SK-N-SH (cell line): ENCODE results near the gene STK25. TPM values are rescaled to one million over a fixed set of nuclear protein-coding genes. Genes with fewer than 3 reads are reported as not detected.
"Not testable (repeated sequence)": the region's sequence is repeated elsewhere in the genome, so short reads cannot be mapped to it uniquely, and the experiment has no call there.

Experiments used
- CTCF ChIA-PET: fragments of 300-600, 350-600 bp; formaldehyde crosslinking; extraction: SDS; loops from one replicate; lab custom pipeline; 2021; lab: Yijun Ruan, JAX
- POLR2A ChIA-PET: fragments of 350-600 bp; sonication (Branson Sonifier 250); formaldehyde crosslinking; extraction: SDS; loops from one replicate; lab custom pipeline; 2020; ENCODE audit warnings: antibody characterized with exemption, inconsistent platforms; lab: Yijun Ruan, JAX
- DNase-seq: peaks from one replicate; pipeline ENCODE4 v3.0.0; 2012
- H2AFZ ChIP-seq: fragments of 200-600 bp; sonication (generic); 2 replicates; pipeline ENCODE4 v1.8.1; 2016; ENCODE audit warnings: antibody characterized with exemption, mild to moderate bottlenecking, low read depth
- H3F3A ChIP-seq: fragments of 200-600 bp; sonication (generic); replicated peaks from 2 replicates; pipeline ENCODE3; 2016; ENCODE audit warnings: antibody characterized with exemption, mild to moderate bottlenecking; ENCODE audit not compliant: insufficient read depth
- H3K27ac ChIP-seq, 2 experiments: fragments of 200-500 bp in 1 of 2; fragments of 200-600 bp in 1 of 2; sonication (Bioruptor generic) in 1 of 2; sonication (generic), shearing (Covaris generic) in 1 of 2; 2 replicates each; pipeline versions ENCODE4 v1.5.1 to v1.6.1; 2014 to 2016; ENCODE audit warnings: low read depth in 2 of 2, inconsistent platforms in 1 of 2, low read length in 1 of 2, mild to moderate bottlenecking in 1 of 2, mixed read lengths in 1 of 2
- H3K27me3 ChIP-seq: fragments of 200-600 bp; sonication (generic), shearing (Covaris generic); 2 replicates; pipeline ENCODE4 v1.6.1; 2016; ENCODE audit warnings: mixed run types; ENCODE audit not compliant: insufficient read depth
- H3K36me3 ChIP-seq, 2 experiments: fragments of 200-500 bp in 1 of 2; fragments of 200-600 bp in 1 of 2; sonication (Bioruptor generic) in 1 of 2; sonication (generic) in 1 of 2; replicated peaks in 1 of 2; 2 replicates each; pipeline versions ENCODE3 to v1.5.1; 2014 to 2016; ENCODE audit warnings: low read length in 1 of 2, mild to moderate bottlenecking in 1 of 2; ENCODE audit not compliant: insufficient read depth in 2 of 2, control insufficient read depth in 1 of 2
- H3K4me1 ChIP-seq, 2 experiments: fragments of 200-500 bp in 1 of 2; fragments of 200-600 bp in 1 of 2; sonication (Bioruptor generic) in 1 of 2; sonication (generic), shearing (Covaris generic) in 1 of 2; 2 replicates each; pipeline versions ENCODE4 v1.5.1 to v1.6.1; 2014 to 2016; ENCODE audit warnings: low read depth in 1 of 2, low read length in 1 of 2, mixed run types in 1 of 2; ENCODE audit not compliant: insufficient read depth in 2 of 2, control insufficient read depth in 1 of 2
- H3K4me2 ChIP-seq: fragments of 200-600 bp; sonication (generic), shearing (Covaris generic); 2 replicates; pipeline ENCODE4 v1.6.1; 2017; ENCODE audit warnings: mixed run types
- H3K4me3 ChIP-seq, 2 experiments: fragments of 200-500 bp in 1 of 2; fragments of 200-600 bp in 1 of 2; sonication (Bioruptor generic) in 1 of 2; sonication (generic), shearing (Covaris generic) in 1 of 2; 2 replicates each; pipeline versions ENCODE4 v1.5.1 to v1.8.1; 2014 to 2016; ENCODE audit warnings: low read depth in 2 of 2, inconsistent platforms in 1 of 2, low read length in 1 of 2, mild to moderate bottlenecking in 1 of 2, mixed read lengths in 1 of 2, moderate library complexity in 1 of 2
- H3K79me2 ChIP-seq: fragments of 200-600 bp; sonication (generic); 2 replicates; pipeline ENCODE4 v1.8.1; 2017; ENCODE audit warnings: mild to moderate bottlenecking; ENCODE audit not compliant: insufficient read depth
- H3K9ac ChIP-seq: fragments of 200-600 bp; sonication (generic); 2 replicates; pipeline ENCODE4 v1.6.1; 2017; ENCODE audit warnings: mixed run types
- H3K9me2 ChIP-seq: fragments of 200-600 bp; sonication (generic); 2 replicates; pipeline ENCODE4 v1.6.1; 2017; ENCODE audit warnings: mixed run types
- H3K9me3 ChIP-seq: fragments of 200-600 bp; sonication (generic); 2 replicates; pipeline ENCODE4 v1.6.1; 2017; ENCODE audit warnings: mixed run types, mild to moderate bottlenecking, moderate library complexity
- H4K20me1 ChIP-seq: fragments of 200-600 bp; sonication (generic); 2 replicates; pipeline ENCODE4 v1.6.1; 2017; ENCODE audit warnings: mild to moderate bottlenecking, mixed run types; ENCODE audit not compliant: insufficient read depth
- EP300 ChIP-seq, 2 experiments: IDR thresholded peaks; 2 replicates each; pipeline versions ENCODE4 v1.4.0 to v1.6.1; 2012; ENCODE audit warnings: borderline replicate concordance in 1 of 2, low read depth in 1 of 2, low read length in 1 of 2
- JUND ChIP-seq: IDR thresholded peaks from 2 replicates; pipeline ENCODE4 v1.4.0; 2012
- MXI1 ChIP-seq: IDR thresholded peaks from 2 replicates; pipeline ENCODE4 v1.6.1; 2012; ENCODE audit warnings: mild to moderate bottlenecking, low read depth, low read length, improper control_type of control experiment
- RAD21 ChIP-seq: IDR thresholded peaks from 2 replicates; pipeline ENCODE4 v1.6.1; 2012; ENCODE audit warnings: mild to moderate bottlenecking, low read length
- SIN3A ChIP-seq: IDR thresholded peaks from 2 replicates; pipeline ENCODE4 v1.6.1; 2012; ENCODE audit warnings: low read depth, mild to moderate bottlenecking, low read length, moderate library complexity, borderline replicate concordance
- SMC3 ChIP-seq: IDR thresholded peaks from 2 replicates; pipeline ENCODE4 v1.6.1; 2012; ENCODE audit warnings: low read depth, low read length, improper control_type of control experiment
- TAF1 ChIP-seq: IDR thresholded peaks from 2 replicates; pipeline ENCODE4 v1.6.1; 2012; ENCODE audit warnings: low read depth, mild to moderate bottlenecking, low read length, moderate library complexity, borderline replicate concordance
- TCF12 ChIP-seq: IDR thresholded peaks from 2 replicates; pipeline ENCODE4 v1.4.0; 2012
- USF1 ChIP-seq: IDR thresholded peaks from 2 replicates; pipeline ENCODE4 v1.4.0; 2012; ENCODE audit warnings: low read depth, borderline replicate concordance
- YY1 ChIP-seq: IDR thresholded peaks from 2 replicates; pipeline ENCODE4 v1.4.0; 2012; ENCODE audit warnings: low read depth, mild to moderate bottlenecking
- WGBS: methylation state at CpG from one replicate; pipeline ENCODE4 v1.1.6; 2017; ENCODE audit warnings: low lambda C conversion rate; 5-methylcytosine and 5-hydroxymethylcytosine counted together
- polyA plus RNA-seq, 3 experiments: library from polyadenylated mRNA; depleted of rRNA; stranded (reverse); fragments of >200 nt; gene quantifications; 2 replicates each; pipeline ENCODE4 v1.2.3, GENCODE V29; 2012
- TF ChIP-seq, protein P1 (sequence below): fragments of 150-350 bp; IDR thresholded peaks from 2 replicates; pipeline ENCODE4 v1.6.1; 2016; ENCODE audit warnings: mild to moderate bottlenecking, low read depth, low read length

Gene STK25
- polyA plus RNA-seq, 1 of the 3 experiments (the other 2 are of a cell fraction), result 236 TPM

DNA sequence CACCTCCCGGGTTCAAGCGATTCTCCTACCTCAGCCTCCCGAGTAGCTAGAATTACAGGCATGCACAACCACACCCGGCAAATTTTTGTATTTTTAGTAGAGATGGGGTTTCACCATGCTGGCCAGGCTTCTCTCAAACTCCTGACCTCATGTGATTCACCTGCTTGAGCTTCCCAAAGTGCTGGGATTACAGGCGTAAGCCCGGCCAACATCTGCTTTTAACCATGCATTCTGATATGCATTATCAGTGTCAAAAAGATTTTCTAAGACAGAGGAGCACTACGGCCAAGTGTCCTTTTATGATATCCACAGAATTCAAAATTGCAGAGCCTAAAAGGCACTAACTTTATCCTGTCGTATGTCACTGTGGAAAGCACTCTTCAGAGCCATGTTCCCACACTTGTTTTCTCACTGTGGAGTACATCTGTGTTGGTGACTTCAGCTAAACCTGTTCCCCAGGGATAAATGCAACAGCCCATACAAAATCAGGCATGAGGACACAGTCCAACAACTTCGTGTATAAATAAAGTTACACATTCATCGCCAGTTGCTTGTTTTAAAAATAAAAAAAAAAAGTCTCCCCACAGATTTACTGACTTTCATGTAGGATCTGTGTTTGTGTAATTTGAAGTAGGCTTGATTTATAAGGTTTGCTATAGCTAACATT is 56.4 kb downstream of the STK25 start:
- CTCF ChIA-PET, result interaction anchor here (0.9 kb wide), 1 partner anchor 38 kb away, joined by 3 read pairs; no protein-coding TSS in a partner anchor
- 96% methylated on average over 10 of the region's 10 CpGs for whole genome bisulfite sequencing

DNA sequence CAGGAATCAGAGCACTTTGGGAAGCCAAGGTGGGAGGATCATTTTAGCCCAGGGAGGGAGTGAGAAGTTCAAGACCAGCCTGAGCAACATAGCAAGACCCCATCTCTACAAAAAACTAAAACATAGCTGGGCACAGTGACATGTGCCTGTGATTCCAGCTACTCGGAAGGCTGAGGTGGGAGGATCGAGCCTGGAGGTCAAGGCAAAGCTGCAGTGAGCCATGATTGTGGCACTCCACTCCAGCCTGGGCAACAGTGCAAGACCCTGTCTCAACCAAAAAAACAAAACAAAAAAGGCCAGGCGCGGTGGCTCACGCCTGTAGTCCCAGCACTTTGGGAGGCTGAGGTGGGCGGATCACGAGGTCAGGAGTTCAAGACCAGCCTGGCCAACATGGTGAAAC is 58.3 kb downstream of the STK25 start:
- H3K4me1 ChIP-seq, H3K4me2 ChIP-seq, H3K9me3 ChIP-seq, H4K20me1 ChIP-seq, H3K9ac ChIP-seq, H3K9me2 ChIP-seq, DNase-seq, POLR2A ChIA-PET, H3K27me3 ChIP-seq, H3K79me2 ChIP-seq, H3K27ac ChIP-seq, H3K4me3 ChIP-seq, H2AFZ ChIP-seq, CTCF ChIA-PET, H3F3A ChIP-seq: not testable (repeated sequence)
- WGBS, result 88% methylated on average over 7 of the region's 7 CpGs
- peaks cover 3 to 14% of the 10 kb centered on the region in 2 experiments for H3K36me3 ChIP-seq

More for the DNA sequence above, 56.4 kb downstream of the STK25 start:
- no peaks in the 10 kb centered on the region for H3K79me2 ChIP-seq
- H3K4me3 ChIP-seq, result no peak overlapping the region
- H3K9ac ChIP-seq, result no peak overlapping the region
- POLR2A ChIA-PET, result no interaction called here
- no peak overlapping the region for H3K4me2 ChIP-seq
- no peak for TF ChIP-seq RAD21
- no peak for TF ChIP-seq SMC3
- no peak for TF ChIP-seq SIN3A
- no peak for TF ChIP-seq USF1
- TF ChIP-seq, all 33 proteins: peak for 0
- no peak overlapping the region for H3K27ac ChIP-seq
- H3K36me3 ChIP-seq, result peaks cover 3% of the 10 kb centered on the region in 2 experiments
- DNase-seq, result no peak
- no peaks in the 10 kb centered on the region for H3K4me1 ChIP-seq
- no peaks in the 10 kb centered on the region for H3K27me3 ChIP-seq
- no peak overlapping the region for H2AFZ ChIP-seq
- no peaks in the 10 kb centered on the region for H4K20me1 ChIP-seq
- H3K9me2 ChIP-seq, result no peaks in the 10 kb centered on the region
- H3K9me3 ChIP-seq, result no peaks in the 10 kb centered on the region
- no peaks in the 10 kb centered on the region for H3F3A ChIP-seq

DNA sequence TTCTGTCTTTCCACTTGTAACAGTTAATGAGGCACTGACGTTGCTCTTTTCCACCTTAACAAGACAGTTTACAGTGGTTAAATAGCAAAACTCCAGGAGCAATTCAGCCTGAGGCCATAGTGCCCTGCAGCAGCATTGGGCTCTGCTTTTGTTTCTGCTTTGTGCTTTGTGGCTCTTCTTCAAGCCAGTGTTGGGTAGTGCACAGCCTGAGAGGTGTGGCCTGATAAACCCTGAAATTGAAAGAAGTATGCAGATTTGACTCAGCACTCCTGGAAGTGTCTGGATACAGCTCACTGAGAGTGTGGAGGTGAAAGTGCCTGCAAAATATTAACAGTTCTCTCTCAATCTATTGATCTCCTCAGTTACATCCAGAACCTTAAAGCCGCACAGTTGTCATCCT is 63.0 kb downstream of the STK25 start:
- no peak overlapping the region for H3K9ac ChIP-seq
- no peaks in the 10 kb centered on the region for H3K9me3 ChIP-seq
- no peak overlapping the region for H3K4me2 ChIP-seq
- no peaks in the 10 kb centered on the region for H3K9me2 ChIP-seq
- H3K36me3 ChIP-seq, result peaks cover 17 to 51% of the 10 kb centered on the region in 2 experiments
- no peaks in the 10 kb centered on the region for H3K79me2 ChIP-seq
- no peak for DNase-seq
- H3K27ac ChIP-seq, result no peak overlapping the region
- no peak overlapping the region for H2AFZ ChIP-seq
- CTCF ChIA-PET, result no interaction called here
- POLR2A ChIA-PET, result no interaction called here
- WGBS, result 100% methylated on average over 2 of the region's 2 CpGs
- no peaks in the 10 kb centered on the region for H4K20me1 ChIP-seq
- no peaks in the 10 kb centered on the region for H3F3A ChIP-seq
- TF ChIP-seq EP300 (IDR thresholded peaks at IDR 0.05; ENCODE audit: borderline replicate concordance in 1 of 2, low read depth in 1 of 2, low read length in 1 of 2) (no peak), TAF1 (no peak), JUND (no peak), TCF12 (no peak), MXI1 (no peak), YY1 (no peak)
- TF ChIP-seq, protein P1, sequence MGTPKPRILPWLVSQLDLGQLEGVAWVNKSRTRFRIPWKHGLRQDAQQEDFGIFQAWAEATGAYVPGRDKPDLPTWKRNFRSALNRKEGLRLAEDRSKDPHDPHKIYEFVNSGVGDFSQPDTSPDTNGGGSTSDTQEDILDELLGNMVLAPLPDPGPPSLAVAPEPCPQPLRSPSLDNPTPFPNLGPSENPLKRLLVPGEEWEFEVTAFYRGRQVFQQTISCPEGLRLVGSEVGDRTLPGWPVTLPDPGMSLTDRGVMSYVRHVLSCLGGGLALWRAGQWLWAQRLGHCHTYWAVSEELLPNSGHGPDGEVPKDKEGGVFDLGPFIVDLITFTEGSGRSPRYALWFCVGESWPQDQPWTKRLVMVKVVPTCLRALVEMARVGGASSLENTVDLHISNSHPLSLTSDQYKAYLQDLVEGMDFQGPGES, result no peak
- TF ChIP-seq, all 33 proteins: peak for 0
- no peaks in the 10 kb centered on the region for H3K27me3 ChIP-seq
- H3K4me3 ChIP-seq, result no peak overlapping the region
- no peaks in the 10 kb centered on the region for H3K4me1 ChIP-seq
